ENCODE measurements around the gene IL10. TPM values are rescaled to one million over a fixed set of nuclear protein-coding genes. Genes with fewer than 3 reads are reported as not detected.
"Not testable (repeated sequence)": the region's sequence is repeated elsewhere in the genome, so short reads cannot be mapped to it uniquely, and the experiment has no call there.

The IL10 gene
- total RNA-seq, 1 donor from 2014 or later = 0.18 TPM

GRCh38 chr1:206794294-206794908 is 22.1 kb upstream of the IL10 start:
- ATAC-seq = no peak
- no peak for DNase-seq (ENCODE audit: low spot score)

- ATAC-seq (no peak), DNase-seq (ENCODE audit: low spot score) (no peak)
These were observed 21.3 kb upstream of the IL10 start for GRCh38 chr1:206793620-206794019.

GRCh38 chr1:206792939-206793607 is 20.8 kb upstream of the IL10 start:
- DNase-seq (ENCODE audit: low spot score) (no peak), ATAC-seq (no peak)

- ATAC-seq (no peak), DNase-seq (ENCODE audit: low spot score) (no peak)
These were observed 18.4 kb upstream of the IL10 start for GRCh38 chr1:206790502-206791250.

- ATAC-seq = no peak
These were observed 16.3 kb upstream of the IL10 start for GRCh38 chr1:206788487-206789050.

GRCh38 chr1:206787891-206788290 is 15.6 kb upstream of the IL10 start:
- no peak for DNase-seq (ENCODE audit: low spot score)
- no peak for ATAC-seq

More at GRCh38 chr1:206788487-206789050, 16.3 kb upstream of the IL10 start:
- DNase-seq (ENCODE audit: low spot score) = no peak

- no peak for DNase-seq (ENCODE audit: low spot score)
- ATAC-seq = no peak
These were observed 14.1 kb upstream of the IL10 start for GRCh38 chr1:206786212-206786886.

- no peak for ATAC-seq
These were observed 13.0 kb upstream of the IL10 start for GRCh38 chr1:206785182-206785765.

GRCh38 chr1:206784471-206784903 is 12.2 kb upstream of the IL10 start:
- DNase-seq (ENCODE audit: low spot score) = no peak
- ATAC-seq = no peak

More at GRCh38 chr1:206785182-206785765, 13.0 kb upstream of the IL10 start:
- no peak for DNase-seq (ENCODE audit: low spot score)

GRCh38 chr1:206783506-206783905 is 11.2 kb upstream of the IL10 start:
- DNase-seq (ENCODE audit: low spot score) (no peak), ATAC-seq (no peak)

- no peak for ATAC-seq
These were observed 10.2 kb upstream of the IL10 start for GRCh38 chr1:206782448-206782847.

GRCh38 chr1:206779638-206780037 is 7.3 kb upstream of the IL10 start:
- DNase-seq (ENCODE audit: low spot score) (no peak), ATAC-seq (no peak)

More at GRCh38 chr1:206782448-206782847, 10.2 kb upstream of the IL10 start:
- DNase-seq (ENCODE audit: low spot score) = no peak

GRCh38 chr1:206778911-206779310 is 6.6 kb upstream of the IL10 start:
- DNase-seq (ENCODE audit: low spot score); ATAC-seq: not testable (repeated sequence)

- DNase-seq (ENCODE audit: low spot score) = no peak
- ATAC-seq = no peak
These were observed 5.7 kb upstream of the IL10 start for GRCh38 chr1:206778031-206778430.

GRCh38 chr1:206776229-206776628 is 3.9 kb upstream of the IL10 start:
- no peak for ATAC-seq
- DNase-seq (ENCODE audit: low spot score) = no peak

GRCh38 chr1:206774093-206774492 is 1.8 kb upstream of the IL10 start:
- DNase-seq (ENCODE audit: low spot score) (no peak), ATAC-seq (peak; percentile 32)

GRCh38 chr1:206771338-206771692 is 979 bp downstream of the IL10 start:
- no peak for ATAC-seq
- no peak for DNase-seq (ENCODE audit: low spot score)

GRCh38 chr1:206770531-206771337 is 1.6 kb downstream of the IL10 start, which contains the start of gene IL19:
IL19 (plus strand) TSS chr1:206770773; CDS start chr1:206836663, 65,890 bp downstream.
- ATAC-seq = peak; percentile 50

GRCh38 chr1:206769304-206769731 is 3.0 kb downstream of the IL10 start:
- no peak for ATAC-seq
- DNase-seq (ENCODE audit: low spot score) = no peak

More at GRCh38 chr1:206770531-206771337, 1.6 kb downstream of the IL10 start, which contains the start of gene IL19:
- DNase-seq (ENCODE audit: low spot score) = no peak
